ENCODE measurements around the gene BIRC7. TPM values are rescaled to one million over a fixed set of nuclear protein-coding genes. Genes with fewer than 3 reads are reported as not detected.

Gene BIRC7
- polyA plus RNA-seq, 1 donor (not counting 4 experiments of a cell fraction or from before 2014, with no cell fraction given) = not detected

DNA sequence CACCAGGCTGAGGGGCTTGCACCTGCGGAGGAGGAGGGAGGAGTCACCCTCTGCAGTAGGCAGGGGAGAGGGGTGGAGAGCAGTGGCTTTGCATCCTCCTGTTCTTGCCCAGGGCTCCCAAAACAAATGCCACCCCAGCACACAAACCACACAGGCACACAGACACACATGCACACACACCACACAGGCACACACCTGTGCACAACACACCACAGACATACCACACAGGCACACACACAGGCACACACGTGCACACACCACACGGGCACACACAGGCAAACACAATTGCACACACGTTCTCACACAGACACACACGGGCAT lies 46.4 kb upstream of the BIRC7 start:
- H3K36me3 ChIP-seq (ENCODE audit: control insufficient read depth in 2 of 2, extremely low read depth in 1 of 2, insufficient read depth in 2 of 2, low read length in 2 of 2) = no peaks in the 10 kb centered on the region
- H3K9me3 ChIP-seq (ENCODE audit: control insufficient read depth, low read depth, low read length) = peaks cover 3% of the 10 kb centered on the region
- H3K4me3 ChIP-seq (ENCODE audit: control insufficient read depth in 2 of 3, extremely low read depth in 1 of 3, insufficient read depth in 2 of 3, low read depth in 1 of 3, low read length in 3 of 3) = no peak overlapping the region
- H3K9ac ChIP-seq (ENCODE audit: control insufficient read depth, extremely low read depth, insufficient read depth, low read length) = no peak overlapping the region
- peaks cover 3% of the 10 kb centered on the region for H3K4me1 ChIP-seq (ENCODE audit: control insufficient read depth, extremely low read depth, insufficient read depth, low read length)
- H3K9me1 ChIP-seq (ENCODE audit: control insufficient read depth, extremely low read depth, insufficient read depth, low read length) = no peaks in the 10 kb centered on the region
- FAIRE-seq (no peak), DNase-seq (ENCODE audit: low read depth, low spot score) (no peak)
- TF ChIP-seq EZH2 (IDR thresholded peaks at IDR 0.05; ENCODE audit: low read length) = no peak
- TF ChIP-seq, protein P1, sequence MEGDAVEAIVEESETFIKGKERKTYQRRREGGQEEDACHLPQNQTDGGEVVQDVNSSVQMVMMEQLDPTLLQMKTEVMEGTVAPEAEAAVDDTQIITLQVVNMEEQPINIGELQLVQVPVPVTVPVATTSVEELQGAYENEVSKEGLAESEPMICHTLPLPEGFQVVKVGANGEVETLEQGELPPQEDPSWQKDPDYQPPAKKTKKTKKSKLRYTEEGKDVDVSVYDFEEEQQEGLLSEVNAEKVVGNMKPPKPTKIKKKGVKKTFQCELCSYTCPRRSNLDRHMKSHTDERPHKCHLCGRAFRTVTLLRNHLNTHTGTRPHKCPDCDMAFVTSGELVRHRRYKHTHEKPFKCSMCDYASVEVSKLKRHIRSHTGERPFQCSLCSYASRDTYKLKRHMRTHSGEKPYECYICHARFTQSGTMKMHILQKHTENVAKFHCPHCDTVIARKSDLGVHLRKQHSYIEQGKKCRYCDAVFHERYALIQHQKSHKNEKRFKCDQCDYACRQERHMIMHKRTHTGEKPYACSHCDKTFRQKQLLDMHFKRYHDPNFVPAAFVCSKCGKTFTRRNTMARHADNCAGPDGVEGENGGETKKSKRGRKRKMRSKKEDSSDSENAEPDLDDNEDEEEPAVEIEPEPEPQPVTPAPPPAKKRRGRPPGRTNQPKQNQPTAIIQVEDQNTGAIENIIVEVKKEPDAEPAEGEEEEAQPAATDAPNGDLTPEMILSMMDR (optimal IDR thresholded peaks at IDR 0.05 in 1 of 3, IDR thresholded peaks at IDR 0.05 in 1 of 3, conservative IDR thresholded peaks at IDR 0.05 in 1 of 3; ENCODE audit: extremely low read depth in 1 of 3, insufficient read depth in 2 of 3, low read length in 3 of 3) = no peak
- dilution Hi-C loops (cut with MboI; ENCODE audit: extremely low pct_ligation_motif_present, low sequenced_read_pairs) = no loop called here
- no peak overlapping the region for H3K27ac ChIP-seq (ENCODE audit: control insufficient read depth, insufficient read depth, low read length)
- H3K27me3 ChIP-seq (ENCODE audit: control insufficient read depth, extremely low read depth, insufficient read depth, low read length) = no peaks in the 10 kb centered on the region
- H4K20me1 ChIP-seq (ENCODE audit: control insufficient read depth, extremely low read depth, insufficient read depth, low read length) = peaks cover 4% of the 10 kb centered on the region
- no peak overlapping the region for H3K4me2 ChIP-seq (ENCODE audit: control insufficient read depth, extremely low read depth, insufficient read depth, low read depth, low read length)
- no peak overlapping the region for H2AFZ ChIP-seq (ENCODE audit: control insufficient read depth, low read length)
- H3K79me2 ChIP-seq (ENCODE audit: control insufficient read depth, insufficient read depth, low read length) = no peaks in the 10 kb centered on the region

DNA sequence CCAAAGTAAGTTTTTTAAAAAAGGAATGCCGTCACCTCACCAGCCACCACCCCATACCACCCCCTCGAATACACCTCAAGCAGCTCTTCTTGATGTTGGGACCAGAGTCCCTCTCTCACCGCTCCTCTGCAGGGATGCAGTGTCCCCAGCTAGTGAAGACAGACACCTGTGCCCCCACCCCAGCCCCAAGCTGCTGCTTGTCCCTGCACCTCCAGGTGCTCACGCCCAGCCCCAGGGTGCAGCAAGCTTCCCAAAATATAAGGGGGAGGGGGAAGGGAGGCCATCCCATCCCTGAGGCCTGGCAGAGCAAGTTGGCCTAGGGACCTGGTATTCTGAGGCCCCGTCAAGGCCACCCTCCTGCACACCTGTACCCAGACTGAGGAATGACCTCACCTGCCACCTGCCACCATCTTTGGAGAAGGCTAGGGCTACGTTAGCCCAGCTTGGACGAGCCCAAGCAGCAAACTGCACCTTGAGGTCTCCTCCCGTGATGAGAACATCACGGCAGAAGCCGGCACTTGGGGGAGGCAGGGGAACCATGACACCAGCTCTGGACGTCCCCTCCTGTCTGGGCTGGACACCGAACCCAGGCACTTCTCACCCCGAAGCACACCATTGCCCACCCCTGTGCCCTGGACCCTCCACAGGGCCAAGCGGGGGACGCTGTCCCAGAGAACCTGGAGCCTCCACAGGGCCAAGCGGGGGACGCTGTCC lies 45.7 kb upstream of the BIRC7 start:
- TF ChIP-seq EZH2 (IDR thresholded peaks at IDR 0.05; ENCODE audit: low read length) = no peak
- TF ChIP-seq, protein P1 (optimal IDR thresholded peaks at IDR 0.05 in 1 of 3, IDR thresholded peaks at IDR 0.05 in 1 of 3, conservative IDR thresholded peaks at IDR 0.05 in 1 of 3; ENCODE audit: extremely low read depth in 1 of 3, insufficient read depth in 2 of 3, low read length in 3 of 3) = no peak
- peaks cover under 1% of the 10 kb centered on the region in 2 experiments for H3K36me3 ChIP-seq (ENCODE audit: control insufficient read depth in 2 of 2, extremely low read depth in 1 of 2, insufficient read depth in 2 of 2, low read length in 2 of 2)
- DNase-seq (ENCODE audit: low read depth, low spot score) (no peak), FAIRE-seq (no peak)
- H3K27ac ChIP-seq (ENCODE audit: control insufficient read depth, insufficient read depth, low read length) = no peak overlapping the region
- H3K4me2 ChIP-seq (ENCODE audit: control insufficient read depth, extremely low read depth, insufficient read depth, low read depth, low read length) = no peak overlapping the region
- no peak overlapping the region for H3K9ac ChIP-seq (ENCODE audit: control insufficient read depth, extremely low read depth, insufficient read depth, low read length)
- H3K79me2 ChIP-seq (ENCODE audit: control insufficient read depth, insufficient read depth, low read length) = no peaks in the 10 kb centered on the region
- H3K4me3 ChIP-seq (ENCODE audit: control insufficient read depth in 2 of 3, extremely low read depth in 1 of 3, insufficient read depth in 2 of 3, low read depth in 1 of 3, low read length in 3 of 3) = no peak overlapping the region
- H3K27me3 ChIP-seq (ENCODE audit: control insufficient read depth, extremely low read depth, insufficient read depth, low read length) = no peaks in the 10 kb centered on the region
- no peaks in the 10 kb centered on the region for H3K9me1 ChIP-seq (ENCODE audit: control insufficient read depth, extremely low read depth, insufficient read depth, low read length)
- H4K20me1 ChIP-seq (ENCODE audit: control insufficient read depth, extremely low read depth, insufficient read depth, low read length) = peaks cover 4% of the 10 kb centered on the region
- H3K9me3 ChIP-seq (ENCODE audit: control insufficient read depth, low read depth, low read length) = peaks cover 3% of the 10 kb centered on the region
- H3K4me1 ChIP-seq (ENCODE audit: control insufficient read depth, extremely low read depth, insufficient read depth, low read length) = peaks cover 3% of the 10 kb centered on the region
- H2AFZ ChIP-seq (ENCODE audit: control insufficient read depth, low read length) = no peak overlapping the region
- dilution Hi-C loops (cut with MboI; ENCODE audit: extremely low pct_ligation_motif_present, low sequenced_read_pairs) = no loop called here
